K562 (cell line): ENCODE results near the gene SOX12. TPM values are rescaled to one million over a fixed set of nuclear protein-coding genes. Genes with fewer than 3 reads are reported as not detected.

Experiments
- BRCA1 ChIP-seq, 2 experiments: fragments of 450-650 bp in 1 of 2; sonication (generic) in 1 of 2; formaldehyde crosslinking in 1 of 2; IDR thresholded peaks; 2 replicates each; pipeline versions ENCODE4 v1.5.0 to v1.6.1; 2017 to 2020; ENCODE audit warnings: mild to moderate bottlenecking in 1 of 2, missing genetic modification reagents in 1 of 2
- CCNT2 ChIP-seq: IDR thresholded peaks from 2 replicates; pipeline ENCODE4 v1.6.1; 2011; ENCODE audit warnings: borderline replicate concordance, low read depth, mild to moderate bottlenecking, moderate library complexity, mixed read lengths, low read length; ENCODE audit not compliant: insufficient read length; ENCODE audit errors: extremely low read depth
- DIDO1 ChIP-seq: fragments of 450-650 bp; IDR thresholded peaks from 2 replicates; pipeline ENCODE4 v1.6.1; 2016; ENCODE audit warnings: low read depth, missing biosample characterization, missing genetic modification characterization
- NR1H2 ChIP-seq: sonication (generic); formaldehyde crosslinking; IDR thresholded peaks from 2 replicates; pipeline ENCODE4 v1.4.0; 2020; ENCODE audit warnings: mild to moderate bottlenecking, missing genetic modification reagents
- ZNF23 ChIP-seq: fragments of 250-450 bp; sonication (Bioruptor Pico); IDR thresholded peaks from 2 replicates; pipeline ENCODE4 v1.4.0; 2020; ENCODE audit warnings: mild to moderate bottlenecking
- ZNF644 ChIP-seq: fragments of 200-800 bp; sonication (Bioruptor generic); IDR thresholded peaks from 2 replicates; pipeline ENCODE4 v1.6.1; 2016; ENCODE audit warnings: low read depth, missing genetic modification characterization, missing compliant biosample characterization
- ZNF695 ChIP-seq: fragments of 450-650 bp; formaldehyde crosslinking; IDR thresholded peaks from 2 replicates; pipeline ENCODE4 v1.4.0; 2020; ENCODE audit warnings: mild to moderate bottlenecking, moderate library complexity
- polyA plus RNA-seq, 8 experiments: library from polyadenylated mRNA; depleted of rRNA in 4 of 8; stranded (reverse) in 5 of 8; unstranded in 3 of 8; fragments of >200 nt; fragmentation: Nextera tagmentation in 2 of 8; fragmentation: Illumina TruSeq in 1 of 8; extraction: Ambion mirVana in 2 of 8; extraction: Trizol in 1 of 8; gene quantifications; 2 replicates each; pipeline versions ENCODE4 v1.2.1 to v1.2.3, GENCODE V29; 2011 to 2014; ENCODE audit warnings: inconsistent platforms in 1 of 8, missing spikeins in 1 of 8
- total RNA-seq, 7 experiments: library from RNA; depleted of rRNA in 6 of 7; stranded (reverse); fragments of >200 nt in 6 of 7; fragmentation: Illumina TruSeq in 2 of 7; extraction: Trizol in 2 of 7; gene quantifications; 2 replicates each; pipeline versions ENCODE4 v1.2.1 to v1.2.3, GENCODE V29; 2011 to 2021; ENCODE audit warnings: low replicate concordance in 1 of 7
- TF ChIP-seq, protein P1 (sequence below), 2 experiments: IDR thresholded peaks in 1 of 2; conservative IDR thresholded peaks in 1 of 2; 2 replicates each; pipeline ENCODE4 v1.6.1; 2016; ENCODE audit warnings: low read depth in 2 of 2, mild to moderate bottlenecking in 1 of 2, missing compliant biosample characterization in 1 of 2, missing genetic modification characterization in 1 of 2, moderate library complexity in 1 of 2
- TF ChIP-seq, protein P2 (sequence below), 2 experiments: fragments of 450-650 bp; formaldehyde crosslinking in 1 of 2; IDR thresholded peaks; 2 replicates each; pipeline versions ENCODE4 v1.4.0 to v1.6.1; 2014 to 2020; ENCODE audit warnings: mild to moderate bottlenecking in 2 of 2, borderline replicate concordance in 1 of 2, low read depth in 1 of 2

The SOX12 gene
- total and polyA plus RNA-seq, 9 of the 15 experiments (the other 6 are each of a cell fraction or from before 2014, with no cell fraction given): 0.42 to 26.3 (median 2.6) TPM

DNA sequence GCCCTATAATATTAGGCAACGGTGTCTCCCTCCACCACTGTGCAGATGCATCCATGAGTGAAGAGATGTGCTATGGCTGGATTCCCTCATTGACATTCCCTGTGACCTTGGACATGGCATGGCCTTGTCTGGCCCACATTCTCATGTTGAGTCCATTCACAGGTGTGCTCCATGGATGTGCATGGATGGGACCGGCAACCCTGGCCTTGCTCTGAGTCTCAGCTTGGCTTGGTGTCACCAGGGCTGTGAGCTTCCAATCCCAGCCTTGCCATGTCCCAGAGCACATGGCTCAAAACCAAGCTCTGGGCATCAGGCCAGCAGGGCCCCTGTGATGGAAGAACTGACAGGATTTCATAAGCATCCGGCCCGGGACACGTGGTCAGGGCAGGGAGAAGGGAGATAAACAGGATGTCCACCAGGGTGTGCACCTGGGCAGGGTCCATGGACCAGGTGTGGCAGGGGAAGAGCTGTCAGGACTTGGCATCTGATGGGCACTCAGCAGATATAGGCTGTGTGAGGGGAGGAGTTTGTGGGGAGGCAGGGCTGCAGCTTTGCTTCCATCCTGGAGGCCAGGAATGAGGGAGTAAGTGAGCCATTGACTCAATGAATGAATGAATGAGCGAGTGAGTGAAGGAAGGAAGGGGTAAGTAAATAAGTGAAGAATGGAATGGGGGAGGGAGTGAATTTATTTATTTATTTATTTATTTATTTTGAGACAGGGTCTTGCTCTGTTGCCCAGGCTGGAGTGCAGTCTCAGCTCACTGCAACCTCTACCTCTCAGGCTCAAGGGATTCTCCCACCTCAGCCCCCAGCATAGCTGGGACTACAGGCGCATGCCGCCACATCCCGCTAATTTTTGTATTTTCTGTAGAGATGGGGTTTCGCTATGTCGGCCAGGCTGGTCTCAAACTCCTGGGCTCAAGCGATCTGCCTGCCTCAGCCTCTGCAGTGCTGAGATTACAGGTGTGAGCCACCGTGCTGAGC, 37.2 kb downstream of the SOX12 start (continued):
- TF ChIP-seq, protein P1, sequence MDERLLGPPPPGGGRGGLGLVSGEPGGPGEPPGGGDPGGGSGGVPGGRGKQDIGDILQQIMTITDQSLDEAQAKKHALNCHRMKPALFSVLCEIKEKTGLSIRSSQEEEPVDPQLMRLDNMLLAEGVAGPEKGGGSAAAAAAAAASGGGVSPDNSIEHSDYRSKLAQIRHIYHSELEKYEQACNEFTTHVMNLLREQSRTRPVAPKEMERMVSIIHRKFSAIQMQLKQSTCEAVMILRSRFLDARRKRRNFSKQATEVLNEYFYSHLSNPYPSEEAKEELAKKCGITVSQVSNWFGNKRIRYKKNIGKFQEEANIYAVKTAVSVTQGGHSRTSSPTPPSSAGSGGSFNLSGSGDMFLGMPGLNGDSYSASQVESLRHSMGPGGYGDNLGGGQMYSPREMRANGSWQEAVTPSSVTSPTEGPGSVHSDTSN (CRISPR knock-in tag; IDR thresholded peaks at IDR 0.05; ENCODE audit: low read depth): no peak
- TF ChIP-seq, protein P1 (tag; conservative IDR thresholded peaks at IDR 0.05; ENCODE audit: low read depth): no peak; the same call in 1 of the 2 replicates
- TF ChIP-seq BRCA1 (IDR thresholded peaks at IDR 0.05): no peak
- TF ChIP-seq BRCA1 (CRISPR knock-in tag; IDR thresholded peaks at IDR 0.05): no peak
- TF ChIP-seq, protein P2, sequence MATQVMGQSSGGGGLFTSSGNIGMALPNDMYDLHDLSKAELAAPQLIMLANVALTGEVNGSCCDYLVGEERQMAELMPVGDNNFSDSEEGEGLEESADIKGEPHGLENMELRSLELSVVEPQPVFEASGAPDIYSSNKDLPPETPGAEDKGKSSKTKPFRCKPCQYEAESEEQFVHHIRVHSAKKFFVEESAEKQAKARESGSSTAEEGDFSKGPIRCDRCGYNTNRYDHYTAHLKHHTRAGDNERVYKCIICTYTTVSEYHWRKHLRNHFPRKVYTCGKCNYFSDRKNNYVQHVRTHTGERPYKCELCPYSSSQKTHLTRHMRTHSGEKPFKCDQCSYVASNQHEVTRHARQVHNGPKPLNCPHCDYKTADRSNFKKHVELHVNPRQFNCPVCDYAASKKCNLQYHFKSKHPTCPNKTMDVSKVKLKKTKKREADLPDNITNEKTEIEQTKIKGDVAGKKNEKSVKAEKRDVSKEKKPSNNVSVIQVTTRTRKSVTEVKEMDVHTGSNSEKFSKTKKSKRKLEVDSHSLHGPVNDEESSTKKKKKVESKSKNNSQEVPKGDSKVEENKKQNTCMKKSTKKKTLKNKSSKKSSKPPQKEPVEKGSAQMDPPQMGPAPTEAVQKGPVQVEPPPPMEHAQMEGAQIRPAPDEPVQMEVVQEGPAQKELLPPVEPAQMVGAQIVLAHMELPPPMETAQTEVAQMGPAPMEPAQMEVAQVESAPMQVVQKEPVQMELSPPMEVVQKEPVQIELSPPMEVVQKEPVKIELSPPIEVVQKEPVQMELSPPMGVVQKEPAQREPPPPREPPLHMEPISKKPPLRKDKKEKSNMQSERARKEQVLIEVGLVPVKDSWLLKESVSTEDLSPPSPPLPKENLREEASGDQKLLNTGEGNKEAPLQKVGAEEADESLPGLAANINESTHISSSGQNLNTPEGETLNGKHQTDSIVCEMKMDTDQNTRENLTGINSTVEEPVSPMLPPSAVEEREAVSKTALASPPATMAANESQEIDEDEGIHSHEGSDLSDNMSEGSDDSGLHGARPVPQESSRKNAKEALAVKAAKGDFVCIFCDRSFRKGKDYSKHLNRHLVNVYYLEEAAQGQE (IDR thresholded peaks at IDR 0.05; ENCODE audit: borderline replicate concordance): peak; percentile 57
- TF ChIP-seq, protein P2 (CRISPR knock-in tag; IDR thresholded peaks at IDR 0.05; ENCODE audit: low read depth): 0 out of 2 replicates have a peak, but pooled peaks have one; percentile 26
- no peak for TF ChIP-seq NR1H2 (CRISPR knock-in tag)
- TF ChIP-seq ZNF695: no peak
- no peak for TF ChIP-seq DIDO1 (tag)
- TF ChIP-seq ZNF644: peak; percentile 31; the same call in 1 of the 2 replicates
- TF ChIP-seq ZNF23: no peak
- no peak for TF ChIP-seq CCNT2
